ENCODE results near the gene NID2.

DNA sequence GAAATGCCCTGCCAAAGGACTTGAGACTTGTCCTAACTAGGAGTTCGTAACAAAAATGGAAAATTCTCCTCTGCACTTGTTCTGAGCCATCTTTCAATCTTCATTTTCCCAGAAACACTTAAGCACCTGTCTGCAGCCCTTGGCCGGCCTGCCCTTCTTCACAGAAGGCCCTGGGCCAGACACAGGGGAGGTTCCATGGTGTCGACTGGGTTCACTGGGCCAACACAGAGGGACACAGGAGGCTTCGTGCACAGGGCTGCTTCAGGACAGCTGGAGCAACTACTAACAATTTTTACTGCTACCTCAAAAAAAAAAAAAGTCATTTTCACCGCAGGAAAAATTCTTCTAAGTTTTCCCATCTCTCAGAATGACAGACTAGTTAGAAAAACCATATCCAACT lies 19.6 kb downstream of the NID2 start:
- TF ChIP-seq, protein P1, sequence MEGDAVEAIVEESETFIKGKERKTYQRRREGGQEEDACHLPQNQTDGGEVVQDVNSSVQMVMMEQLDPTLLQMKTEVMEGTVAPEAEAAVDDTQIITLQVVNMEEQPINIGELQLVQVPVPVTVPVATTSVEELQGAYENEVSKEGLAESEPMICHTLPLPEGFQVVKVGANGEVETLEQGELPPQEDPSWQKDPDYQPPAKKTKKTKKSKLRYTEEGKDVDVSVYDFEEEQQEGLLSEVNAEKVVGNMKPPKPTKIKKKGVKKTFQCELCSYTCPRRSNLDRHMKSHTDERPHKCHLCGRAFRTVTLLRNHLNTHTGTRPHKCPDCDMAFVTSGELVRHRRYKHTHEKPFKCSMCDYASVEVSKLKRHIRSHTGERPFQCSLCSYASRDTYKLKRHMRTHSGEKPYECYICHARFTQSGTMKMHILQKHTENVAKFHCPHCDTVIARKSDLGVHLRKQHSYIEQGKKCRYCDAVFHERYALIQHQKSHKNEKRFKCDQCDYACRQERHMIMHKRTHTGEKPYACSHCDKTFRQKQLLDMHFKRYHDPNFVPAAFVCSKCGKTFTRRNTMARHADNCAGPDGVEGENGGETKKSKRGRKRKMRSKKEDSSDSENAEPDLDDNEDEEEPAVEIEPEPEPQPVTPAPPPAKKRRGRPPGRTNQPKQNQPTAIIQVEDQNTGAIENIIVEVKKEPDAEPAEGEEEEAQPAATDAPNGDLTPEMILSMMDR (IDR thresholded peaks at IDR 0.05; ENCODE audit: poor library complexity) = no peak
- no peak for TF ChIP-seq EZH2phosphoT487 (IDR thresholded peaks at IDR 0.05; ENCODE audit: low read depth, severe bottlenecking, unreplicated experiment)
- no peak for TF ChIP-seq EZH2 (IDR thresholded peaks at IDR 0.05; ENCODE audit: borderline replicate concordance)
